ENCODE measurements around the gene SDHA.
"Not testable (repeated sequence)": the region's sequence is repeated elsewhere in the genome, so short reads cannot be mapped to it uniquely, and the experiment has no call there.

SDHA gene

DNA sequence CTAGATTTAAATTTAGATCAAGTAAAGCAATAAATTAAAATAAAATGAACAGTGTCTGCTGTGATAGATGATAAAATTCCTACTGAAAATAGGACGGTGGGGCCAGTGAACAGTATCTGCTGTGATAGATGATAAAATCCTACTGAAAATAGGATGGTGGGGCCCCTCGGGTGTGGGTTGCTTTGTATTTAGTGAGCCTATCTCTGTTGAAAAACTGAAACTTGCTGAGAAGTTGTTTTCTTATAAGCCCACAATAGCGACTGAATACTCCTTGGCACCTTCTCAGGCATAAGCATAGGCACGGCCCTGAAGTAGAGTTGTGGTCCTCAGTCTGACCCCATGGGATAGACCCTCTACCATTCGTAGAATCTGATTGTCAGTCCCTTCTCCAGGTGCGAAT, 5.7 kb downstream of the SDHA start:
- no peak for FAIRE-seq

DNA sequence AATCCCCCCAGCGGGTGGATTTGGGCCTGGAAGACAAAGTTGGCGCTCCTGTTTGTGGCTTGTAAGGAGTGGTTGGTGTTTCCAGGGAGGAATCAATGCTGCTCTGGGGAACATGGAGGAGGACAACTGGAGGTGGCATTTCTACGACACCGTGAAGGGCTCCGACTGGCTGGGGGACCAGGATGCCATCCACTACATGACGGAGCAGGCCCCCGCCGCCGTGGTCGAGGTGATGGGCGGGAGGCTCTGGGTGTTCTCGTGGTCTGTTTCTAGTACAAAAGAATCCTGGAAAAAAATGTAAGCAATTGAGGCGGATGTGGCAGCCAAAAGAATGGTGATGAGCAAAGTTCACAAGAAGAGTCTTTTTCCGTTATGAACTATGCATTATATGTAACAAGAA, 7.2 kb downstream of the SDHA start:
- FAIRE-seq: no peak

GRCh38 chr5:227375-227774, 9.3 kb downstream of the SDHA start:
- FAIRE-seq: not testable (repeated sequence)

DNA sequence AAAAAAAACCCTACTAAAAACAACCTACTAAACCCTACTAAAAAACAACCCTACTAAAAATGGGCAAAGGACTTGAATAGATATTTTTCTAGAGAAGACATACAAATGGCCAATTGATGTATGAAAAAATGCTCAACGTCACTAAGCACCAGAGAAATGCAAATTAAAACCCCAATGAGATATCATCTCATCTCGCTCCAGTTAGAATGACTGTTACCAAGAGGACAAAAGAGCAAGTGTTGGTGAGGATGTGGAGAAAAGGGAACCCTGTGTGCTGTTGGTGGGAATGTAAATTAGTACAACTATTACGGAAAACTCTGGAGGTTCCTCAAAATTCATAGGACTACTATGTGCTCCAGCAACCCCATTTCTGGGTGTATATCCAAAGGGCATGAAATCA, 10.8 kb downstream of the SDHA start:
- no peak for FAIRE-seq

- no peak for FAIRE-seq
These were observed 12.6 kb downstream of the SDHA start for GRCh38 chr5:230711-231110.

DNA sequence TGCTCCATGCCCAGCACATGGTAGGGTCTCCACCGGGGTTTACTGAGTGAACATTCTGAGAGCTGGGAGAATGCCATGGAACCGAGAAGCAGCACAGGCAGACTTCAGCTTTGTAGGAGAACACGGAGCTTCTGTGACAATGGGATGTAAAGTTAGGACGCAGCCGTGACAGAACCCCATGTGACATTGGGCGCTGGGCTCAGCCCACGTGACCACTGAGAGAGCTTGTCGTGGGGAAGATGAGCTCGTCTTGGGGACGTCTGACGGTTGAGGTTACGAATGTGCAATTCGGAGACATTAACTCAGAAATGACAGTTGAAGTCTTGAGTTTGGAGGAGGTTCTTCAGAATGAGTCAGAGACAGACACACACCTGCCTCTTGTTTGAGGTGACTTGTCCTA, 13.5 kb downstream of the SDHA start:
- no peak for FAIRE-seq

GRCh38 chr5:233426-233825, 15.3 kb downstream of the SDHA start:
- not testable (repeated sequence) for FAIRE-seq

GRCh38 chr5:234450-234849, 16.3 kb downstream of the SDHA start:
- no peak for FAIRE-seq

- not testable (repeated sequence) for FAIRE-seq
These were observed 17.4 kb downstream of the SDHA start for GRCh38 chr5:235527-235926.

GRCh38 chr5:237931-238330, 19.8 kb downstream of the SDHA start:
- FAIRE-seq: not testable (repeated sequence)

DNA sequence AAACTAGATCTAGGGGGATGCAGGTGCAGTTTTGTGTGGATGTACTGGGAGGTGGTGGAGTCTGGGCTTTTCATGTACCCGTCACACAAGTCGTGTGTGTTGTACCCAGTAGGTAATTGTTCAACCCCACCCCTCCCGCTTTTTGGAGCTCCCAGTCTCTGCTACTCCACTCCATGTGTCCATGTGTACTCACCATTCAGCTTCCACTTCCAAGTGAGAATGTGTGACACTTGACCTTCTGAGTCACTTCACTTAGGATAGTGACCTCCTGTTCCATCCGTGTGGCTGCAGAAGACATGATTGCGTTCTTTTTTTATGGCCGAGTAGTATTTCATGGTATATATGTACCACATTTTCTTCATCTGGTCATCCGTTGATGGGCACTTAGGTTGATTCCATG, 22.4 kb downstream of the SDHA start:
- FAIRE-seq: not testable (repeated sequence)

GRCh38 chr5:241045-241669, 23.0 kb downstream of the SDHA start:
- not testable (repeated sequence) for FAIRE-seq

- FAIRE-seq: not testable (repeated sequence)
These were observed 25.7 kb downstream of the SDHA start for GRCh38 chr5:243683-244367.

- not testable (repeated sequence) for FAIRE-seq
These were observed 27.6 kb downstream of the SDHA start for GRCh38 chr5:245717-246116.

DNA sequence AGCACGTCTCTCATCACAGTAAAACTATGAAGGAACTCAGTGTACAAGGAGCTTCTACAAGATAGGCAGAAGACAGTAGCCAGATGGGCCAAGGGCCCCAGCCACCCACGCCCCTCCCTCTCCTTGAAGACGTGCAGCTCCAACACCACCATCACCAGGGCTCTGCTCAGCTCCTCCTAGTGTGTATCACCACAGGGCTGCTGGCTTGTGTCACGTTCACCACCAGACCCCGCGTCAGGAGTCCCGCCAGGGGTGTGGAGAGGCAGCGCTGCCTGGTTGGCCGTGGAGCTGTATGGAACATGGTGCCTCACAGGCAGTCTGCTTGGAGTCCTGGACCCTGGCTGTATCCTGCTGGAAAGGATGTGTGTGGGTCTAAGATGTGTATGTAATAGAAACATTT, 32.3 kb downstream of the SDHA start:
- not testable (repeated sequence) for FAIRE-seq

- FAIRE-seq: not testable (repeated sequence)
These were observed 32.9 kb downstream of the SDHA start for GRCh38 chr5:251016-251415.

GRCh38 chr5:251538-251937, 33.4 kb downstream of the SDHA start:
- not testable (repeated sequence) for FAIRE-seq

GRCh38 chr5:251975-252374, 33.9 kb downstream of the SDHA start:
- FAIRE-seq: not testable (repeated sequence)

DNA sequence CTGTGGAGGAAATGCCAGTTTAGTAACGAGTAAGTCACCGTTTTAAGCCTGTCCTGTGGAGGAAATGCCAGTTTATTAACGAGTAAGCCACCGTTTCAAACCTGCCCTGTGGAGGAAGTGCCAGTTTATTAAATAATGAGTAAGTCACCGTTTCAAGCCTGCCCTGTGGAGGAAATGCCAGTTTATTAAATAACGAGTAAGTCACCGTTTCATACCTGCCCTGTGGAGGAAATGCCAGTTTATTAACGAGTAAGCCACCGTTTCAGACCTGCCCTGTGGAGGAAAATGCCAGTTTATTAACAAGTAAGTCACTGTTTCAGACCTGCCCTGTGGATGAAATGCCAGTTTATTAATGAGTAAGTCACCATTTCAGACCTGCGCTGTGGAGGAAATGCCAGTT, 34.4 kb downstream of the SDHA start:
- no peak for FAIRE-seq

GRCh38 chr5:254322-254721, 36.2 kb downstream of the SDHA start:
- not testable (repeated sequence) for FAIRE-seq

- not testable (repeated sequence) for FAIRE-seq
These were observed 37.0 kb downstream of the SDHA start for GRCh38 chr5:255116-255515.

GRCh38 chr5:256347-256746, 38.2 kb downstream of the SDHA start:
- not testable (repeated sequence) for FAIRE-seq

GRCh38 chr5:257148-257547, 39.0 kb downstream of the SDHA start:
- no peak for FAIRE-seq

DNA sequence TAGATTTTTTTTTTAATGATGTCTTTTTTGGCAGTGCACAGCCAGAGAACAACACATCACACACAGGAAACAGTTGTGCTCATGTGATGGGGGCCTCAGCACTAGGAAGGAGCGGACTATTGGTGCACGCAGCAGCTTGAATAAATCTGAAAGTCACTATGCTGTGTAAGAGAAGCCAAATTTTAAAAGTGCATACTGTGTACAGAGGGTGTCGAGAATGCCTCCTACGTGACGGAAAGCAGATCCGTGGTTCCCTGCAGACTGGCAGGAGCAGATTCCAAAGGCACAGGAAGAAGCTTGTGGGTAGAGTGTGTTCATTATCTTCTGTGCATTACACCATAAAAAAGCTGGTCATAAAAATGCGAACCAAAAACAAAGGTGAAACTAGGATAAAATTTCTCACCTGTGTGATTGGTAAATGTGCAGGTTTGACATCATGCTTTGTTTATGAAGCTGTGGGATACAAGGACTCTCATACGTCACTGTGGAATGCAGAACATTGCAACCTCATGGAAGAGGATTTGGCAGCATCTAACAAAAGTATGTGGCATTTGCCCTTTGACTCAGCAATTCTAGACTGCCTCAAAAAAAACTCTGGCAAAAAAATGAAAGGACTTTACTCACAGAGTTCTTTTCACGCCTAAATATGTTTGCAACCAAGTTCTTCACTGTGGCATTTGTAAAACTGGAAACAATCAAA, 45.3 kb downstream of the SDHA start:
- FAIRE-seq: not testable (repeated sequence)

Data from G401.6 (cell line).